HepG2 (cell line): Measurements from ENCODE around the gene SIVA1. TPM values are rescaled to one million over a fixed set of nuclear protein-coding genes. Genes with fewer than 3 reads are reported as not detected.

Experiments
- ATAC-seq: fragments of 200-7000 bp; cut with Tn5 transposase; 3 replicates; pipeline ENCODE4 v1.9.1; 2020; ENCODE audit warnings: mild to moderate bottlenecking, moderate library complexity
- BruUV-seq: library from RNA; stranded (reverse); fragments of 400-500 nt; replicated peaks from 2 replicates; lab custom pipeline; 2021; lab: Mats Ljungman, UMichigan
- CTCF ChIA-PET: fragments of 300-600 bp; formaldehyde crosslinking; extraction: SDS; loops from one replicate; lab custom pipeline; 2021; ENCODE audit warnings: low total read pairs, inconsistent platforms, low intra/inter-chr PET ratio; lab: Yijun Ruan, JAX
- POLR2A ChIA-PET: fragments of 350-600 bp; sonication (Branson Sonifier 250); formaldehyde crosslinking; loops from one replicate; lab custom pipeline; 2020; ENCODE audit warnings: antibody characterized with exemption, inconsistent platforms; lab: Yijun Ruan, JAX
- DNase-seq: peaks from one replicate; pipeline ENCODE4 v3.0.0-alpha.2; 2015; ENCODE audit warnings: low spot score
- FAIRE-seq: peaks from 3 replicates; lab custom pipeline; 2011; peaks lifted over from hg19 to GRCh38; lab: Jason Lieb, UNC
- H2AFZ ChIP-seq: one replicate; pipeline ENCODE4 v1.6.1; 2011; ENCODE audit warnings: low read length, inconsistent platforms
- H3K27ac ChIP-seq: fragments of 300-600 bp; 3 replicates; pipeline ENCODE4 v1.8.0; 2011; ENCODE audit warnings: mixed run types, mild to moderate bottlenecking, mixed read lengths, low read length, inconsistent platforms; ENCODE audit not compliant: insufficient read depth; ENCODE audit errors: extremely low read length
- H3K27me3 ChIP-seq, 2 experiments: fragments of 200-600 bp in 1 of 2; 2 replicates in 1 of 2; 3 replicates in 1 of 2; pipeline versions ENCODE4 v1.6.0 to v1.8.0; 2011; ENCODE audit warnings: low read length in 2 of 2, mild to moderate bottlenecking in 2 of 2, moderate library complexity in 2 of 2, inconsistent platforms in 1 of 2; ENCODE audit not compliant: insufficient read depth in 2 of 2, control insufficient read depth in 1 of 2
- H3K36me3 ChIP-seq, 2 experiments: fragments of 200-600 bp in 1 of 2; replicated peaks in 1 of 2; 2 replicates in 1 of 2; 3 replicates in 1 of 2; pipeline versions ENCODE4 v1.5.1 to v1.8.0; 2011; ENCODE audit warnings: low read length in 2 of 2, inconsistent platforms in 1 of 2; ENCODE audit not compliant: insufficient read depth in 2 of 2, control insufficient read depth in 1 of 2
- H3K4me1 ChIP-seq: 2 replicates; pipeline ENCODE4 v1.5.1; 2012; ENCODE audit warnings: low read length, inconsistent platforms; ENCODE audit not compliant: insufficient read depth
- H3K4me2 ChIP-seq: 2 replicates; pipeline ENCODE4 v1.6.0; 2011; ENCODE audit warnings: low read depth, low read length, inconsistent platforms
- H3K4me3 ChIP-seq, 3 experiments: fragments of 200-600 bp in 1 of 3; sonication (generic), shearing (Covaris generic) in 1 of 3; replicated peaks in 1 of 3; 2 replicates each; pipeline ENCODE4 v1.5.1; 2011 to 2016; ENCODE audit warnings: low read length in 3 of 3, inconsistent platforms in 2 of 3, low read depth in 2 of 3, mild to moderate bottlenecking in 2 of 3, control low read depth in 1 of 3, mixed read lengths in 1 of 3; ENCODE audit not compliant: insufficient read depth in 1 of 3
- H3K79me2 ChIP-seq: one replicate; pipeline ENCODE4 v1.6.1; 2011; ENCODE audit warnings: low read length, inconsistent platforms; ENCODE audit not compliant: insufficient read depth
- H3K9ac ChIP-seq: 2 replicates; pipeline ENCODE4 v1.6.0; 2011; ENCODE audit warnings: mild to moderate bottlenecking, low read depth, low read length, inconsistent platforms; ENCODE audit not compliant: insufficient read depth
- H3K9me3 ChIP-seq: 2 replicates; pipeline ENCODE4 v1.5.1; 2012; ENCODE audit warnings: mild to moderate bottlenecking, low read length
- H4K20me1 ChIP-seq: 2 replicates; pipeline ENCODE4 v1.6.0; 2011; ENCODE audit warnings: inconsistent platforms, mild to moderate bottlenecking, low read length, moderate library complexity; ENCODE audit not compliant: insufficient read depth
- BRF2 ChIP-seq: sonication (generic); formaldehyde crosslinking; IDR thresholded peaks from 2 replicates; pipeline ENCODE4 v1.8.1; 2022; ENCODE audit warnings: mild to moderate bottlenecking, missing genetic modification reagents
- DNMT1 ChIP-seq: sonication (generic); formaldehyde crosslinking; IDR thresholded peaks from 2 replicates; pipeline ENCODE4 v1.5.1; 2020; ENCODE audit warnings: mild to moderate bottlenecking, missing genetic modification reagents
- HBP1 ChIP-seq: IDR thresholded peaks from 2 replicates; pipeline ENCODE4 v1.6.1; 2016; ENCODE audit warnings: low read depth, control low read depth
- KIAA2018 ChIP-seq: sonication (generic); formaldehyde crosslinking; IDR thresholded peaks from 2 replicates; pipeline ENCODE4 v1.5.0; 2020; ENCODE audit warnings: mild to moderate bottlenecking, missing genetic modification reagents, borderline replicate concordance
- MTF2 ChIP-seq: sonication (generic); formaldehyde crosslinking; IDR thresholded peaks from 2 replicates; pipeline ENCODE4 v1.5.0; 2020; ENCODE audit warnings: missing genetic modification reagents, borderline replicate concordance
- NFRKB ChIP-seq: fragments of 450-650 bp; IDR thresholded peaks from 2 replicates; pipeline ENCODE4 v1.6.1; 2017
- PAWR ChIP-seq: sonication (generic); formaldehyde crosslinking; IDR thresholded peaks from 2 replicates; pipeline ENCODE4 v1.4.0; 2020; ENCODE audit warnings: missing genetic modification reagents, mild to moderate bottlenecking, borderline replicate concordance
- REL ChIP-seq: sonication (generic); formaldehyde crosslinking; conservative IDR thresholded peaks from 2 replicates; pipeline ENCODE4 v1.8.0; 2022; ENCODE audit warnings: mild to moderate bottlenecking, missing genetic modification reagents, moderate library complexity
- ZBTB21 ChIP-seq: sonication (generic); formaldehyde crosslinking; IDR thresholded peaks from 2 replicates; pipeline ENCODE4 v1.4.0; 2020; ENCODE audit warnings: missing genetic modification reagents
- ZNF782 ChIP-seq: sonication (generic); formaldehyde crosslinking; IDR thresholded peaks from 2 replicates; pipeline ENCODE4 v1.4.0; 2020; ENCODE audit warnings: missing genetic modification reagents, mild to moderate bottlenecking, borderline replicate concordance
- ZNF83 ChIP-seq: sonication (generic); formaldehyde crosslinking; IDR thresholded peaks from 2 replicates; pipeline ENCODE4 v1.4.0; 2020; ENCODE audit warnings: missing genetic modification reagents, mild to moderate bottlenecking, borderline replicate concordance
- WGBS: methylation state at CpG from one replicate; pipeline ENCODE4 v1.1.6; 2017; ENCODE audit warnings: low lambda C conversion rate; 5-methylcytosine and 5-hydroxymethylcytosine counted together
- in situ Hi-C: cut with HindIII; loops from 2 replicates; pipeline ENCODE4 v1.10.0; 2017; ENCODE audit warnings: low pct_unique_long_range_greater_than_20kb; ENCODE audit not compliant: extremely low pct_ligation_motif_present
- intact Hi-C: fragments of 100-400 bp; cut with micrococcal nuclease; formaldehyde crosslinking; loops from one replicate; pipeline ENCODE4 v1.10.0; 2022; ENCODE audit not compliant: unreplicated experiment
- polyA plus RNA-seq, 8 experiments: library from polyadenylated mRNA; depleted of rRNA in 3 of 8; stranded (reverse) in 7 of 8; unstranded in 1 of 8; fragments of >200 nt; fragmentation: Illumina TruSeq in 4 of 8; extraction: Trizol in 4 of 8; gene quantifications; 2 replicates each; pipeline versions ENCODE4 v1.2.1 to v1.2.3, GENCODE V29; 2011 to 2016; ENCODE audit warnings: low read depth in 4 of 8, missing spikeins in 1 of 8, mixed read lengths in 1 of 8; ENCODE audit not compliant: insufficient read depth in 1 of 8
- total RNA-seq, 5 experiments: library from RNA; depleted of rRNA; stranded (reverse); fragments of >200 nt; fragmentation: Illumina TruSeq; extraction: Trizol; gene quantifications; 2 replicates each; pipeline ENCODE4 v1.2.3, GENCODE V29; 2016; ENCODE audit warnings: low read depth in 1 of 5

Gene SIVA1
- total and polyA plus RNA-seq, 2 of the 13 experiments (the other 11 are each of a cell fraction or from before 2014, with no cell fraction given), result 123 to 186 TPM

- ChIA-PET CTCF (no interaction called here), POLR2A (interaction anchor here (2.0 to 4.1 kb wide), 2 partner anchors 22 to 32 kb away, joined by 8 to 23 read pairs; no protein-coding TSS in a partner anchor)
- 4% methylated on average over 19 of the region's 21 CpGs for WGBS
- Histone ChIP-seq H3K9ac (peak overlapping the region; percentile 83), H3K27ac (peak overlapping the region; percentile 74), H2AFZ (no peak overlapping the region), H4K20me1 (peaks cover under 1% of the 10 kb centered on the region; the same call in 1 of the 2 replicates), H3K4me3 (peak overlapping the region; percentile 82 to 92 (median 90)), H3K79me2 (peaks cover 6% of the 10 kb centered on the region), H3K4me1 (peaks cover 59% of the 10 kb centered on the region), H3K4me2 (peak overlapping the region; percentile 100), H3K9me3 (no peaks in the 10 kb centered on the region), H3K36me3 (no peaks in the 10 kb centered on the region), H3K27me3 (no peaks in the 10 kb centered on the region)
- peak; percentile 12 for ATAC-seq
- TSS peak; percentile 72 for BruUV-seq
- FAIRE-seq, result peak; percentile 26
- intact Hi-C loops, result no loop called here
- in situ Hi-C loops, result no loop called here
- peak; percentile 66 for DNase-seq
- TF ChIP-seq DNMT1 (CRISPR knock-in tag) (no peak), MTF2 (0 out of 2 replicates have a peak, but pooled peaks have one; percentile 45), ZBTB21 (CRISPR knock-in tag) (no peak), PAWR (no peak), BRF2 (no peak), HBP1 (CRISPR knock-in tag) (no peak), ZNF782 (CRISPR knock-in tag) (no peak), KIAA2018 (CRISPR knock-in tag) (no peak), NFRKB (no peak), REL (CRISPR knock-in tag) (no peak), ZNF83 (CRISPR knock-in tag) (no peak)
Observed at GRCh38 chr14:104799244-104800014, 46.5 kb downstream of the SIVA1 start.
